ENCODE measurements around the gene PLCB2. TPM values are rescaled to one million over a fixed set of nuclear protein-coding genes. Genes with fewer than 3 reads are reported as not detected.

PLCB2 gene
- total and polyA plus RNA-seq, 2 donors (not counting 3 experiments of a cell fraction or from before 2014, with no cell fraction given) = 1.5 to 1.6 TPM

DNA sequence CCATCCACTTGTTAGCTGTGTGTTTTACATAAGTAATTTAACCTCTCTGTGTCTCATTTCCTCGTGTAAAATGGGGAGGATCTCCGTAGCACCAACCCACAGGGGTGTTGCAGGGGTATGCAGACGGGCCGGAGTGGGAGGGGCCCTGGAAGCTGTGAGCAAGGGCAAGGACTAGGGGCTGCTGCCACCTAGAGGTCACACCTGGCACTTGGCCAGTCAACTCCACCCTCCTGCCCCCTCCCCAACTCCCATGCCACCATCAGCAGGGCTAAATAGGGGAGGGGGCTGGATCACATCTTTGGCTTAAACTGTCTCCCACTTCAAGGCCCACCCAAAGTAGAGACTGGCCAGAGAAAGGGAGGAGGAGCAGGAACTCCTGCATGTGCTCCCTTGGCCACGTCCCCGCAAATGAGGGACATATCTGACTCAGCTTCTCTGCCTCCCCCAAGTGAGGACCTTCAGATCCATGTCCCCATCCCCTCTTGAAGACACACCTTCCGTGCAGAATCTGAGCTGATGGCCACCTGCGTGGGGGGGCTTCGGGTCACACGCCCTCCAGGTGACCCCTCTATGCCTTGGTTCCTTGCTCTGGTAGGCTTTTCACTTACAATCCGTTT is 30.4 kb upstream of the PLCB2 start:
- Histone ChIP-seq H3K9ac (replicated peaks; ENCODE audit: extremely low read depth, insufficient read depth, low read length) (peak overlapping the region; percentile 50), H3K9me1 (replicated peaks; ENCODE audit: control insufficient read depth, extremely low read depth, insufficient read depth, low read length) (no peaks in the 10 kb centered on the region), H3K4me1 (ENCODE audit: control insufficient read depth, extremely low read depth, insufficient read depth, low read length) (peaks cover 68% of the 10 kb centered on the region), H3K27me3 (ENCODE audit: control insufficient read depth in 2 of 2, insufficient read depth in 2 of 2, low read length in 2 of 2) (no peaks in the 10 kb centered on the region), H3K9me3 (replicated peaks; ENCODE audit: control insufficient read depth, insufficient read depth, low read length) (no peaks in the 10 kb centered on the region), H3K79me2 (ENCODE audit: control insufficient read depth, insufficient read depth, low read length) (peaks cover 11% of the 10 kb centered on the region), H3K4me3 (replicated peaks in 1 of 3; ENCODE audit: insufficient read depth in 1 of 3, low read depth in 1 of 3, low read length in 3 of 3) (no peak overlapping the region), H4K20me1 (replicated peaks; ENCODE audit: control insufficient read depth, extremely low read depth, insufficient read depth, low read length) (no peaks in the 10 kb centered on the region), H3K27ac (ENCODE audit: insufficient read depth, low read depth, low read length) (peak overlapping the region; percentile 94), H2AFZ (ENCODE audit: low read depth, low read length) (no peak overlapping the region), H3K36me3 (ENCODE audit: control insufficient read depth in 2 of 2, extremely low read depth in 1 of 2, insufficient read depth in 2 of 2, low read length in 2 of 2) (peaks cover 0 to 8% of the 10 kb centered on the region in 2 experiments), H3K4me2 (ENCODE audit: insufficient read depth, low read length) (peak overlapping the region; percentile 13)
- dilution Hi-C loops (cut with MboI; ENCODE audit: extremely low pct_ligation_motif_present, low sequenced_read_pairs) = no loop called here
- ChIA-PET POLR2A (interaction anchor here (1.7 kb wide), 1 partner anchor 53 kb away, joined by 4 read pairs; no protein-coding TSS in a partner anchor), CTCF (interaction anchor here (0.6 to 9.1 kb wide), 25 partner anchors 11 to 121 kb away, joined by 3 to 287 read pairs (median 5); partner anchors contain the start of genes ANKRD63, DISP2, INAFM2 and IVD)
- BruUV-seq (replicated peaks) = no TSS peak
- FAIRE-seq (peak; percentile 80), DNase-seq (ENCODE audit: low read depth, low spot score) (peak; percentile 75)
- intact Hi-C loops (cut with micrococcal nuclease) = loop anchor here (1.0 kb wide), 3 partner anchors 17 to 121 kb away; no protein-coding TSS in a partner anchor
- no peak for TF ChIP-seq MAX (IDR thresholded peaks at IDR 0.05; ENCODE audit: insufficient read depth, insufficient read length)
- TF ChIP-seq, protein P1, sequence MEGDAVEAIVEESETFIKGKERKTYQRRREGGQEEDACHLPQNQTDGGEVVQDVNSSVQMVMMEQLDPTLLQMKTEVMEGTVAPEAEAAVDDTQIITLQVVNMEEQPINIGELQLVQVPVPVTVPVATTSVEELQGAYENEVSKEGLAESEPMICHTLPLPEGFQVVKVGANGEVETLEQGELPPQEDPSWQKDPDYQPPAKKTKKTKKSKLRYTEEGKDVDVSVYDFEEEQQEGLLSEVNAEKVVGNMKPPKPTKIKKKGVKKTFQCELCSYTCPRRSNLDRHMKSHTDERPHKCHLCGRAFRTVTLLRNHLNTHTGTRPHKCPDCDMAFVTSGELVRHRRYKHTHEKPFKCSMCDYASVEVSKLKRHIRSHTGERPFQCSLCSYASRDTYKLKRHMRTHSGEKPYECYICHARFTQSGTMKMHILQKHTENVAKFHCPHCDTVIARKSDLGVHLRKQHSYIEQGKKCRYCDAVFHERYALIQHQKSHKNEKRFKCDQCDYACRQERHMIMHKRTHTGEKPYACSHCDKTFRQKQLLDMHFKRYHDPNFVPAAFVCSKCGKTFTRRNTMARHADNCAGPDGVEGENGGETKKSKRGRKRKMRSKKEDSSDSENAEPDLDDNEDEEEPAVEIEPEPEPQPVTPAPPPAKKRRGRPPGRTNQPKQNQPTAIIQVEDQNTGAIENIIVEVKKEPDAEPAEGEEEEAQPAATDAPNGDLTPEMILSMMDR (IDR thresholded peaks at IDR 0.05; ENCODE audit: extremely low read depth in 1 of 2, insufficient read depth in 1 of 2, low read depth in 1 of 2, low read length in 2 of 2) = peak; percentile 75 to 90
- TF ChIP-seq GATA2 (IDR thresholded peaks at IDR 0.05; ENCODE audit: insufficient read depth, insufficient read length, low read depth, low read length) = no peak
- no peak for TF ChIP-seq JUN (IDR thresholded peaks at IDR 0.05; ENCODE audit: borderline replicate concordance, insufficient read depth, insufficient read length, low read depth)
- TF ChIP-seq POLR2A (IDR thresholded peaks at IDR 0.05; ENCODE audit: low read depth, low read length) = no peak
- TF ChIP-seq POLR2AphosphoS5 (IDR thresholded peaks at IDR 0.05; ENCODE audit: insufficient read depth, low read depth, low read length) = no peak

All from endothelial cell of umbilical vein (primary cell).